Measurements from ENCODE around the gene ARMH4. TPM values are rescaled to one million over a fixed set of nuclear protein-coding genes. Genes with fewer than 3 reads are reported as not detected.

Gene ARMH4
- polyA plus RNA-seq, 3 donors, result 0.07 TPM; not detected in 2

DNA sequence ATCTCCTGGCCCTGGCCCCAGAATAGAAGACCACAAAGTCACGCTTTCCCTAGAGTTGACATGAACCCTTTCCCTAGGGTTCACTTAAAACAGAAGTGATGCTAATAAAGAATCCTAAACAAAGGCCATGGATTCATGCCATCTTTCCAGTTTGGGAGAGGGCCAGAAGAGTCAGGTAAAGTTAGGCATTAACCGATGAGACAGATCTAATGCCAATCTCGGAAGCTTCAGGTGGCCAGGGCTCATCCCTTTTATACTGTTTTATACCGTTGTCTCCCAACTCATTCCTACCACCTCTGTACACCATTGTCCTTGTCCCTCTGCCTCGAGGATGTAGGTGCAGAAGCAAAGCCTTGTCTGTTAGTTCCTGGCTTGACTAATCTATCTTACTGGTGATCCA, 25.1 kb upstream of the ARMH4 start:
- H3K36me3 ChIP-seq (replicated peaks in 1 of 2; ENCODE audit: control insufficient read depth in 1 of 2, insufficient read depth in 2 of 2, low read length in 2 of 2), result no peaks in the 10 kb centered on the region
- peaks cover 0 to 4% (median 4%) of the 10 kb centered on the region in 3 donors for H3K27me3 Mint-ChIP-seq (ENCODE audit: low read depth in 3 of 3)
- no peaks in the 10 kb centered on the region for H3K4me1 ChIP-seq (ENCODE audit: control insufficient read depth in 1 of 2, insufficient read depth in 2 of 2, low read length in 2 of 2)
- H3K36me3 Mint-ChIP-seq, result no peaks in the 10 kb centered on the region
- no peak overlapping the region for H2AFZ ChIP-seq (ENCODE audit: insufficient read depth, low read depth, low read length, poor library complexity, severe bottlenecking)
- H3K9me3 ChIP-seq (replicated peaks in 1 of 2; ENCODE audit: control insufficient read depth in 1 of 2, insufficient read depth in 1 of 2, low read length in 2 of 2), result no peaks in the 10 kb centered on the region
- 100% methylated on average over 1 of the region's 5 CpGs for WGBS (ENCODE audit: insufficient coverage)
- no peaks in the 10 kb centered on the region for H4K20me1 ChIP-seq (ENCODE audit: insufficient read depth, low read length)
- intact Hi-C loops (cut with micrococcal nuclease), result no loop called here
- H3K9me3 Mint-ChIP-seq, result peaks cover 0 to 4% (median 0%) of the 10 kb centered on the region in 7 donors
- no peaks in the 10 kb centered on the region for H3K27me3 ChIP-seq (ENCODE audit: control insufficient read depth in 2 of 2, insufficient read depth in 2 of 2, low read length in 2 of 2)
- H3K9ac ChIP-seq (ENCODE audit: insufficient read depth, low read length, poor library complexity, severe bottlenecking), result no peak overlapping the region
- no peaks in the 10 kb centered on the region for H3K4me1 Mint-ChIP-seq
- H3K27ac ChIP-seq (ENCODE audit: low read depth in 1 of 2, low read length in 2 of 2), result no peak overlapping the region
- no peak overlapping the region for H3K4me2 ChIP-seq (replicated peaks; ENCODE audit: extremely low read depth, low read length, poor library complexity, severe bottlenecking)
- TF ChIP-seq, protein P1, sequence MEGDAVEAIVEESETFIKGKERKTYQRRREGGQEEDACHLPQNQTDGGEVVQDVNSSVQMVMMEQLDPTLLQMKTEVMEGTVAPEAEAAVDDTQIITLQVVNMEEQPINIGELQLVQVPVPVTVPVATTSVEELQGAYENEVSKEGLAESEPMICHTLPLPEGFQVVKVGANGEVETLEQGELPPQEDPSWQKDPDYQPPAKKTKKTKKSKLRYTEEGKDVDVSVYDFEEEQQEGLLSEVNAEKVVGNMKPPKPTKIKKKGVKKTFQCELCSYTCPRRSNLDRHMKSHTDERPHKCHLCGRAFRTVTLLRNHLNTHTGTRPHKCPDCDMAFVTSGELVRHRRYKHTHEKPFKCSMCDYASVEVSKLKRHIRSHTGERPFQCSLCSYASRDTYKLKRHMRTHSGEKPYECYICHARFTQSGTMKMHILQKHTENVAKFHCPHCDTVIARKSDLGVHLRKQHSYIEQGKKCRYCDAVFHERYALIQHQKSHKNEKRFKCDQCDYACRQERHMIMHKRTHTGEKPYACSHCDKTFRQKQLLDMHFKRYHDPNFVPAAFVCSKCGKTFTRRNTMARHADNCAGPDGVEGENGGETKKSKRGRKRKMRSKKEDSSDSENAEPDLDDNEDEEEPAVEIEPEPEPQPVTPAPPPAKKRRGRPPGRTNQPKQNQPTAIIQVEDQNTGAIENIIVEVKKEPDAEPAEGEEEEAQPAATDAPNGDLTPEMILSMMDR (IDR thresholded peaks at IDR 0.05), result no peak
- H3K4me3 Mint-ChIP-seq, result no peak overlapping the region
- H3K4me3 ChIP-seq (replicated peaks in 1 of 3; ENCODE audit: low read depth in 2 of 3, low read length in 3 of 3), result no peak overlapping the region
- H3K27ac Mint-ChIP-seq, result no peak overlapping the region
- DNase-seq, result no peak
- no peaks in the 10 kb centered on the region for H3K79me2 ChIP-seq (ENCODE audit: insufficient read depth, low read length)

DNA sequence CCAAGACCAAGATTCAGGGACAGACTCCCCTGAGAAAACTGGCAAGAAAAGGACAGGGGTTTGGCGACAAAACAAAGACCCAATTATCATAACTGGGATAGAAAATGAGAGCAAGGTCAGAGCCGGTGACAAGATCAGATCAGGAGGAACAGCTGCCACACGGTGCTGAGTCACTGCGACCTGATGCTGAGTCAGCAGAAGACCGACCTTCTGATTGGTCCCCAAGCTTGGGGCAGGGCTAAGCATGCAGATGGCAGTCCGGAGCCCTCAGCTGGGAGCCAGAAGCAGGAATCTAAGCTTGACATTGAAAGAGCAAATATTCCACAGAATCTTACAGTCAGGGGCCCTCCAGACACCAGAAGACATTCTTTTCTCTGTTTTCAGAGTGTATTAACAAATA, 19.1 kb upstream of the ARMH4 start:
- no peaks in the 10 kb centered on the region for H3K9me3 ChIP-seq (replicated peaks in 1 of 2; ENCODE audit: control insufficient read depth in 1 of 2, insufficient read depth in 1 of 2, low read length in 2 of 2)
- Mint-ChIP-seq H3K36me3 (no peaks in the 10 kb centered on the region), H3K27me3 (ENCODE audit: low read depth in 3 of 3) (peaks cover 2 to 8% (median 5%) of the 10 kb centered on the region in 3 donors), H3K27ac (peak overlapping the region in 1 of 7 donors; percentile 44), H3K4me1 (peaks cover 4% of the 10 kb centered on the region), H3K9me3 (peaks cover 0 to 3% (median 1%) of the 10 kb centered on the region in 7 donors), H3K4me3 (no peak overlapping the region)
- no peaks in the 10 kb centered on the region for H4K20me1 ChIP-seq (ENCODE audit: insufficient read depth, low read length)
- no peak overlapping the region for H3K4me3 ChIP-seq (replicated peaks in 1 of 3; ENCODE audit: low read depth in 2 of 3, low read length in 3 of 3)
- no peaks in the 10 kb centered on the region for H3K36me3 ChIP-seq (replicated peaks in 1 of 2; ENCODE audit: control insufficient read depth in 1 of 2, insufficient read depth in 2 of 2, low read length in 2 of 2)
- intact Hi-C loops (cut with micrococcal nuclease), result no loop called here
- H3K4me1 ChIP-seq (ENCODE audit: control insufficient read depth in 1 of 2, insufficient read depth in 2 of 2, low read length in 2 of 2), result no peaks in the 10 kb centered on the region
- no peak overlapping the region for H3K9ac ChIP-seq (ENCODE audit: insufficient read depth, low read length, poor library complexity, severe bottlenecking)
- H3K79me2 ChIP-seq (ENCODE audit: insufficient read depth, low read length), result no peaks in the 10 kb centered on the region
- no peak overlapping the region for H2AFZ ChIP-seq (ENCODE audit: insufficient read depth, low read depth, low read length, poor library complexity, severe bottlenecking)
- WGBS (ENCODE audit: insufficient coverage), result 20% methylated on average over 4 of the region's 6 CpGs
- H3K27me3 ChIP-seq (ENCODE audit: control insufficient read depth in 2 of 2, insufficient read depth in 2 of 2, low read length in 2 of 2), result no peaks in the 10 kb centered on the region
- DNase-seq, result peak; percentile 27 to 62 (median 39)
- no peak overlapping the region for H3K4me2 ChIP-seq (replicated peaks; ENCODE audit: extremely low read depth, low read length, poor library complexity, severe bottlenecking)
- no peak overlapping the region for H3K27ac ChIP-seq (ENCODE audit: low read depth in 1 of 2, low read length in 2 of 2)
- TF ChIP-seq, protein P1 (IDR thresholded peaks at IDR 0.05), result no peak

Measured in CD14-positive monocyte (primary cell).